Stimulated activated naive CD4-positive, alpha-beta T cell treated with Interleukin-2 at 50 U/mL for 16 hours (primary cell): ENCODE measurements around the gene NAALADL2.

Experiments used
- DNase-seq: peaks from one replicate; lab custom pipeline; 2025; lab: John Stamatoyannopoulos, UW

Gene NAALADL2

DNA sequence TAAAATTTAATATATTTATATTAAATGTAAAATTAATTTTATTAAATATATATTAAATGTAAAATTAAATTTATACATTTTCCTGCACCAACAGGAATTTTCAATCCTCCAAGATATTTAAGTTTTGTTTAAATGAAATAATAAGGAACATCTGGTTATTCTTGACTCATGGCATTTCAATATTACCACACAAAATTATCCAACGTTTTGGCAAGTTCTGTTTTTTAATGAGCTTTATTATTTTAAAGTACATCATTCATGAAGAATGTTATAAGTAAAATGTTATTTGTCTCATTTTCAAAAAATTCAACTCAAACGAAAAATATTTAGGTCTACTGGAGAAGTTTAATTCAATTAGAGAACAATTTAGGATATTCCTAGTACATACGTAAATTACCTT is 811.4 kb downstream of the NAALADL2 start:
- no peak for DNase-seq

DNA sequence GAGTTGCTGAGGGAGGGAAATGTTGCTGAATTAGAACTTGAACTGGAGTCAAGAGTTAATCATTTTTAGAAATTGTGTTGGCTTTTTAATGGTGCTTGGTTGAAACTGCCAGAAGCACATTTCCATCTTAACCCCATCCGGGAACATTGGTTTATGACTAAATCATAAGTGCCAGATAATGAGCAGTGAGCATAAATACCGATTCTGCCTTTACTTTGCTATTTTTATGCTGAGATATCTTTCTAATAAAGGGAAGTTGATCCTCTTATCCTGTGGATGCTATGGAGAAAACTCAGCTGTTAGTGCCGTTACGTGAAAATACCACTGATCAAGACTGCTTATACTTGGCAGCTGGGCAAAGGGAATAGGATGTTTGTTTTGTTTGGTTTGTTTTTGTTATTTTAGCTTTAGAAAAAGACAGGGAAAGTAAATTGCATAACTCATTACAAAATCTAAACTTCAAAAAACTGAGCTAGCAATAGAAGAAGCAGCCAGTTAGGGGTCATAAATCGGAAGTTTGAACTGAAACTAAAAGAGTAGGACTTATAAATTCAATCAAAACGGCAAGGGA is 813.1 kb downstream of the NAALADL2 start:
- no peak for DNase-seq

DNA sequence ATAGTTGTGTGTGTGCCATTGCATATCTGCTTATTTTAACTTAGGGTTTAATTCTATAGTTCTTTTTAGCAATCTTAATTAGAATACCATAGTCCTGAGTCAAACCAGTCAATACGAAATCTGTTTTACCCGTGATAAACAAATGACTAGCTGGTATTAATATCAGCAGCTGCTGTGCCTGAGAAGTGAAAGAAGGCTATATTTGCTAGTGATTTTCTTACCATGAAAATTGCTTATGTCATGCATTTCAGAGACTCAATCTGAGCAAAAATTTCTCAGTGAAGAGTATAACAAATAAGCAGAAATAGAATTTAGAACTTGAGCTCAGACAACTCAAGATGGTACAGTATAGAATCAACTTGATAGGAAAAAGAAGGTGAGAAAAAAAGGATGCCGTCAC is 820.4 kb downstream of the NAALADL2 start:
- DNase-seq: no peak

DNA sequence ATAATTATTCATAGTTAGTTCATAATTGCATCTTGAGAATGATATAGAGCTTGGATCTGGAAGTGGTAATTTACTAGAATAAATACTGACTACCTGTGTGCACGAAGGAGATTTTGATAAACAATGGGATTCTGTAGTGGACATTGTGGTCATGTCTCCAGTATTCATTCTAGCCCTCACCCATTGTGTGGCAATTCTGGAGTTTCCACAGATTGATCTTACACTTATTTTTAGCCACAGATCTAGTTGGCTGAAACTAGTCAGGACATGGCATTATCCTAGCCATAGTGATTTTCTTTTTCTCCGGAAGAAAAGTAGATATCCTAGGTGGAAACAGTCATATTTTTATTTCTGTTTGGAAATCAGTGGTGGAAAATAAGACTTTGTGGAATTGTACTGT is 833.1 kb downstream of the NAALADL2 start:
- no peak for DNase-seq

DNA sequence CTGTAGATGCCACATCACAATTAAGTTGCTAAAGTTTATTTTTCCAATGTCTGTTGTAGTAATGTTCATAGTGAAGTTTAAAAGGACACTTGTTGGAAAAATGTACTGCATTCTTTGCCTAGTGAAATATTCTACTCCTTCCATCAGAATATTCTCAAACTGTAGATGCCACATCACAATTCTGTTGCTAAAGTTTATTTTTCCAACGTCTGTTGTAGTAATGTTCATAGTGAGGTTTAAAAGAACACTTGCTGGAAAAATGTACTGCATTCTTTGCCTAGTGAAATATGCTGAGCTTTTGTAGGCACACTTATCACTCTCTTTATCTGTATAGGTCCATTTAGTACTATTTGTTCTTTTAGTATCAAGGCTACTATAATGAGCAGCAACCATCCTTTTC is 836.1 kb downstream of the NAALADL2 start:
- DNase-seq: no peak

DNA sequence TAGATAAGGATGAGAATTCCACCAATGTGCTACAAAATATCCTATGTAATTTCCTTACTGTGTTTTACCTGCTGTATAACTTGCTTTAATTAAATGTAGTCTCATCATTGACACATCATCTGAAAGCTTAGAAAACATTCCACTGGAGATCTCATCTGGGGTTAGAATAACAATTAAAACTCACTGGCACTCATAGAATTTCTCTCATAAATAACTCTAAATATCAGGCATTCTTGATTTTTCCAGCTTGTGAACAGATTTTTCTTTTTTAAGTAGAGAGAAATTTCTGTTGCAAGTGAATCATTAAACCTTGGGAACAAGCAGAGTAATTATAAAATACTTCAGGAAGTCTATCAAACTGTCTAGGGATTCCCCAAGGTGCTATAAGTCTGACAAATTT is 843.8 kb downstream of the NAALADL2 start:
- no peak for DNase-seq

DNA sequence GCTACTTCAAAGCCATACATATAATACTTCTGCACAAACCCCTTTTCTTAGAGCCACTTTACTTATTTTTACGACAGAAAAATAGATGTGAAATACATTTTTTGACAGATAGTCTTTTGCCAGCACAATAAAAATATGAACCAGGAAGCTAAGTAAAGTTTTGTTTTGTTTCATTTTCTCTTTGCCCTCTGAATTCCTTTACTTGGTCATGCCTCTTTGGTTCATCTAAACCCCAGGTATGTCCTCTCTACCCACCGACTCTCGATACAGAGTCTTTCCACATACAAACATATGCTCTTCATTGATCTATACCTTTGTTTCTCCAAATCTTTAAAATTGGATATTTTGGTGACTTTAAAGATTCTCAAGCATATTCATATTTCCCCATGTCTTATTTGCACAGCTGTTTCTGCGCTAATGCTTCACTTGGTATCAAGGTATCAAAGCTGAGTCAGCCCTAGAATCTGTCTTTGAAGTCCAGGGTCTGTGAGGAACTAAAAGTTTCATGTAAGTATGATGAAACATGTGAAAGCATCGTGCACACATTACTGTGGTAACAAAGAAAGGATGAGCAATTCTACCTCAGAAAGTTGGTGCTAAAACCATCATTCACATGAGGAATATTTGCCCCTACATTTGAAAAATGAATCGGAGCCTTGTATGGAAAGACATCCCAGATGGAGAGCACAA is 845.4 kb downstream of the NAALADL2 start:
- no peak for DNase-seq

DNA sequence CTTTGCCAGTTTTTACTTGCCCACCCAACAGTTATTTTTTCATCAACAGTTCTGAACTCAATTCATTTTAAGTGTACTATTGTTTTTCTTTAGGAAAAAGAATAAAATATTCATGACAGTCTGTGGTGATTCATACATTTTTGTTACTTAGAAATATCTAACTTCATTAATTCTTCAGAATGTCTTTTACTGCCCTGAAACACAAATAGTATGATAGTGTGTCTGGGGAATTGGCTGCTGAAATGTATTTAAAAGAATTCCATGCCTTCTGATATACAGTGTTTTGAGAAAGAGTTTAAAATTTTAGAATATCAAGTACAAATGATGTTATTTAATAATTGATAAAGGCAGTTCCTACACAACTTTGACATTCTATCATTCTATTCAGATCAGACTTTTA is 854.1 kb downstream of the NAALADL2 start:
- no peak for DNase-seq

DNA sequence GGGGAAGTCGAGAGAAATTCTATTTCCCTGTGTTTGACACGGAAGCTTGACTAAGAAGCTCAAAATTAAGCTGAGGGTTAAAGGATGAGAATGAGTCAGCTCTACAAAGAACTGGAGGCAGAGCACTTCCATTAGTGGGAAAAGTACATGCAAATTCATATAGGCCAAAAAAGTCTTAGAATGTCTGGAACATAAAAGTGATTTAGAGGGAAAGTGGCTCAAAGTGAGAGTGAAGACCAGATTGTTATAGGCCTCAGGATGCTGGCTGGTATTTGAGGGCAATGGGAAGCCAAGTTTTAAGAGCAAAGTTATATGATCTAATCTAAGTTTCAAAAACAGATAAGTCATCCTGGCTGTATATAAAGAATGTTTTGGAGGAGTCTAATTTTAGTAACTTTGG is 857.3 kb downstream of the NAALADL2 start:
- no peak for DNase-seq

DNA sequence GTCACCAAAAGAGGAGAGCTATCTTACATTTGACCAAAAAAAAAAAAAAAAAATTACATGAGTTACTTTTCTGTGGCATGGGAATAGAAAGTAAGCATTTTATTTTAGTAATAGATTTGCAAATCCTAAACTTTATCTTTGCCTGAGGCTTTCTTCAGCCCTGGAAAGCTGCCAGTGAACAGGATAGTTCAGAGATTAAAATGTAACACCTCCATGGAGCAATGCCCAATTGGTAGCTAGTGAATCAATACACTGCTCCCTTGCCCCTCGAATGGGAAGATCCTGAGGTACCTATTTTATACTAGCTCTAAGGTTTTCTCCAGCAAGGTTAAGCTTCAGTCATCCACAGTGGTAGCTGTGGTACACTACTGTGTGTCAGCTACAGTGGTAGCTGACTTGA is 867.1 kb downstream of the NAALADL2 start:
- no peak for DNase-seq

DNA sequence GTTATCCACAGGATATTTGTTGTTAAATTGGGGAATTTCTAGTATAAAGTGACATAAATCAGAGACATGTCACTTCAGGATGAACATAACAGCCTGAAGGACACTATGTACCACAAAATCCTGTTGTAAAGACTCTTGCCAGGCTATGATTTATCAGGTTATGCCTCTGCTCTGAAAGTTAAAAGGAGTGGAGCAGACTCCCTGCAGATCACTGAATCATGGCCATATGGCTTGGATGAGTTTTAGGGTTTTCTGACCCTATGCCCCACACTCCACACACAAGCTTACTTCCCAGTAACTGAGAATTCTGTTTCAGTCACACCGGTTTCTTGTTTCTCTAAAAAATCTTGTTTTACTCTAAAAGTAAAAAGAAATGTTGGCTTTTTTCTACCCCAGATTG is 869.4 kb downstream of the NAALADL2 start:
- no peak for DNase-seq

DNA sequence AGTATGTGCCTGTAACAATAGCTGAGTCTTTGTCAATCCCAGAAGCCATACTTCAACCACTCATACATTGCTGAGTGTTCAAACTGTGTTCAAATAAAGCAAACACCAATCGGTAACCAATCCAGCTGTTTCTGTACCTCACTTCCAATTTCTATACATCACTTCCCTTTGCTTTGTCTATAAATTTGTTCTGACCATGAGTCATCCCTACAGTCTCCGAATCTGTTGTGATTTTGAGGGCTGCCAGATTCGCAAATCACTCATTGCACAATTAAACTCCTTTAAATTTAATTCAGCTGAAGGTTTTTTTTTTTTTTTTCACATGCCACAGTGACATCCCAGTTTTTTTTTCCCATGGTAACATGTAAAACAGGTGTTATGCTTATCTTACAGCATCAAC is 870.3 kb downstream of the NAALADL2 start:
- no peak for DNase-seq

DNA sequence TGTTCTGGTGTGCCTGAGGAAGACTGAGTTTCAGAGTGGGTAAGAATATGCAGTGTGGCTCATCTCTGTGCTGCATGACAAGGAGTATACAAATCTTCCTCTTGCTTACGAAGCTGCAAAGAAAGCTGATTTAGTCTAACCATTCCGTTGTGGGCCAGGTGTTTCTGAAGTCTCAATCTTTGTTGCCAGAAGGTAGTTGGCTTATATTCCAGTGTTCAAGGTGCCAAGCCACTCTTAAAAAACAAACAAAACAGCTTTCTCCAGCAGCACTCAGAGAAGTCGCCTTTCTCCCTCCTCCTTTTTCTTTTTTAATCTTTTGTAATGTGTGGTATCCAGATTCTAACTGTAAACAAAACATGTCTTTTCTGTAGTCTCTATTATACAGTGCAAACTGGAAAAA is 872.4 kb downstream of the NAALADL2 start:
- DNase-seq: no peak

DNA sequence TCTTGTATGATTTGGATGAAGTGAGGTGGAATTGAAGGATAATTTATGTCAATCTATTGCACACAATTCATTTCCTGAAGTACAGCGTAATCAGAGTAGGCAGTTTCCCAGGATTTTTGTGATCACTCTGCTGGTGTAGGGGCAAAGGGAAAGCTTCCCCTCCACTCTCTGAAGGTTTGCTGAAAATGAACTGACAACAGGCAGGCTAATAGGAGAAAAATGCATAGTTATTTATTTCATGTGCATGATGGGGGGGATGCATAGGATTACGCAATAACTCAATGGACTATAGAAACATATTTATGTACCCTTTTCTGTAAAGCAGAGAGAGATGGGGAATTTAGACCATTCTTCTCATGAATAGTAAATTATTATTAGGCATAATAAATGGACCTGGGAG is 872.9 kb downstream of the NAALADL2 start:
- DNase-seq: no peak

DNA sequence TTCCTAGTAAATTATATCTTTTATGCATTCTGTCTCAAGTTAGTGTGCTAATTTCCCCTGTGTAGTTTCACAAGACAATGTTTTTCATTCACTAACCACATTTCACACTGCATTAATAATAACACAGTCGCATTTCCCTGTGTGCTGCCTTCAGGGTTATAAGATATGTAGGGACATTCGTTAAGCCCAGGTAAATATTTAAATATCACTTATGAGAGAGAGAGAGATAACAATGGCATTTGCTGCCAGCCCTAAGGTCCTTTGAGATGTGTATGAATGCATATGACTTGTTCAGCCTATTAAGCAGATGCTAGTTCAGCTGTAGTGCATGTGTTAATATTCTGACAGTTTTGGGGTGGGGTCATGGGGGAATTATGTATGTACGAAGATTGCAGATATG is 876.7 kb downstream of the NAALADL2 start:
- no peak for DNase-seq

DNA sequence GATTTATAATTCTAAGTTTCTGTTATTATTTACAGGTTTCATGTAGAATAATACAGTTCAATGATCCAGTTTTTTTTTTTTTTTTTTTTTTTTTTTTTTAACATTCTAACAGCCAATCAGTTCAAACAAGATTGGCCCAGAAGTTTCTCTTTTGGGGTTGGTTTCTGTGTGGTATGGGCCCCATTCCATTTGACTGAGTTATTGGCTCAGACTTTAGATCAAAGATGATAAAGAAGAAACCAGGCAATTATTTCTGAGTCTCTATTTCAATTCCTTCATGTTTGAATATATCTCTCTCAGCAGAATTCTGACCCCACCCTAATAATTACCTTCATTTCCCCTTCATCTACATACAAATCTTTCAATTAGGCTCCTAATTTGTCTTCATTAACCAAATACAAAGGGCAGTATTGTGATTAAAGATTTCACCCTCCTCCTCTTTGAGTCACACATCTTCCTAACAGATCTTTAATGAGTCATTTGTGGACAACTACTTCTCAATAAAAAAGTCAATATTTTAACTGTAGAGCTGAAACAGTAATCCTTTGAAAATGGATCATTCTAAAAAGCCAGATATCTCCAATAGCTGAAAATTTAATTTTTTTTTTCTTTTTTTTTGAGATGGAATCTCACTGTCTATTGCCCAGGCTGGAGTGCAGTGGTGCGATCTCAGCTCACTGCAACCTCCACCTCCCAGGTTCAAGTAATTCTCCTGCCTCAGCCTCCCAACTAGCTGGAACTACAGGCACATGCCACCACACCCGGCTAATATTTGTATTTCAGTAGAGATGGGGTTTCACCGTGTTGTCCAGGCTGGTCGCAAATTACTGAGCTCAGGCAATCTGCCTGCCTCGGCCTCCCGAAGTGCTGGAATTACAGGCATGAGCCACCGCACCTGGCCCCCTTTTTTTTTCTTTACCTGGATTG is 878.8 kb downstream of the NAALADL2 start:
- DNase-seq: no peak

DNA sequence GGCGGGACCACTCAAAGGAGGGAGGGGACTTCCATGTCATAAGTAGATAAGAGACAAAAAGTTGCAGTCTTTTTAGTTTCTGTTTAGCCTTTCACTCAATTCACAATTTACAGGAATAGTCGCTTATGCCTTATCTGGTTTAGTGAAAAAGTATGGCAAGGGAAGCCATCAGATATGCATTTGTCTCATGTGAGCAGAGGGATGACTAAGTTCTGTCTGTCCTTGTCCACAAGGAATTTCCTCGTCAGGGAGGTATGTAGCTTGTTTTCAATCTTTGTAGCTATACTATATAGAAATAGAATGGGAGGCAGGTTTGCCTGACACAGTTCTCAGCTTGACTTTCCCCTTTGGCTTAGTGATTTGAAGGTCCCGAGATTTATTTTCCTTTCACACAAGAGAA is 882.8 kb downstream of the NAALADL2 start:
- DNase-seq: no peak

DNA sequence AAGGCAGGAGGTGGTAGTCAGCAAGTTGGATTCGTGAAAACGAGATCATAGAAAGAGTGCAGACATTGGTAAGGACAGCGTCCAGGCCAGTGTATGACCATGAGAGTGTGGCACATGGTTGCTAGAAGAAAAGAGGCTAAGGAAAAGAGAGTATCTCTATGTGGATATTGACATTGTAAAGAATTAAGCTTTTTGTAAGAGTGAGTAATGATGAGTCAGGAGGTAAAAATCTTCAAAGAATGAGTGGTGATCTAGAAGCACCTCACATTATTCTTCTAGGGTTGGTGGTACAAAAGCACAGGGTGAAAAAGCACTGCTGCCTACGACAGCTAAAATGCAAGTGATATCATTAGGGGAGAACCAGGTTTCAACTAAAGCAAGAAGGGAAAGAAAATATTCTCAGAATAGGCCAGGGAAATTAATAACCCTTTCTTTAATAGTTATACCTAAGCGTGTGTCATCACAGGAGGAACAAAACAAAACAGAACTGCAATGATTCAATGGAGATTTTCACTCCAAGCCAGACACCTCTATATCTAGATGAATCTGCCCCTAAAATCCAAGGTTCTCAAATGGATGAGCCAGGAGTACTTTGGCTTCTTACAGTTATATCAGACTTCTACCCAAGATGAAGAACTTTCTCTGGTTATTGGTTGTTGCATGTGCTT is 884.7 kb downstream of the NAALADL2 start:
- DNase-seq: no peak

DNA sequence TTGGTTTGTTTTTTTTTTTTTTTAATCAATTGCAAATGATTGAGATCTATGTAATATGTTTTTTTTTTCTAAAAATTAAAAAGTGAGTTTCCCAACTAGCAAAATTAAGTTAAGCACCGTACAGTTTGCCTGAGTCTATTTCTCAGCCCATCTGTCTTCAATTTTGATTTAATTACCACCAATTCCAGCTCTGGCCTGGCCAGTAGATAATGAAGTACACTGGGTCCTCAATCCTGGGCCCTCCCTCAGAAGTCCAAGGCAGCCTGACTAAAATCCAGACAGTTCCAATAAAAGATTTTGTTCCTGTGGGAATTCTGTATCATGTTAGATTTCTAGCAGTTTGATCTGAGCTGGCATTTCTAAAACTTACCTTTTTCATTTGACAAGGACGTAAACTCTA is 887.2 kb downstream of the NAALADL2 start:
- DNase-seq: no peak

DNA sequence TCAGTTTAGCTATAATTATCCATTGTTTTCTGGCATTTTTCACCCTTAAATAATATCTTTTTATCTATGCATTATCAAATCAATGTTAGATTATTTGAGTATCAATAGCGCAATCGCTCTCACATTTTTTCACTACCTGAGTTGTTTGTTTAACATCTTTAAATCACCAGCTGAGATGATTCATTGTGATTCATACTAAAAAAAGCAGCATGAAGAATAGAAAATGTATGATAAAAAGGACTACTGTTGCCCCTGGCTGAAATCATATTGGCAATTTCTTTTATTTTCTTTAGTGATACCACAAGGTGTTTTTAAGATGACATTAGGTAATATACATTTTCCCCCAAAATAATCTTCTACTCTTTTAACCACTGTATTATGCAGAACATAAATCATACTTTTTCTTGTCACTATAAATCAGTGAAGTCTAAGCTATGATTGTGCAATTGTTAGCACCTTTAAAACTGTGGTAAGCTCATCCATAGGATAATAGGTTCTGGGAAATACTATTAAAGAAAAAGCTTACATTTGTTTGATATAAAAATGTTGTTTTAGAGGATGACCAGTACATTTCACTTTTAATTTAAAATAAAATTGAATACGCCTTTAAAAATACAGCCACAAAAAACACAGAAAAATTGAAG is 889.1 kb downstream of the NAALADL2 start:
- DNase-seq: no peak

DNA sequence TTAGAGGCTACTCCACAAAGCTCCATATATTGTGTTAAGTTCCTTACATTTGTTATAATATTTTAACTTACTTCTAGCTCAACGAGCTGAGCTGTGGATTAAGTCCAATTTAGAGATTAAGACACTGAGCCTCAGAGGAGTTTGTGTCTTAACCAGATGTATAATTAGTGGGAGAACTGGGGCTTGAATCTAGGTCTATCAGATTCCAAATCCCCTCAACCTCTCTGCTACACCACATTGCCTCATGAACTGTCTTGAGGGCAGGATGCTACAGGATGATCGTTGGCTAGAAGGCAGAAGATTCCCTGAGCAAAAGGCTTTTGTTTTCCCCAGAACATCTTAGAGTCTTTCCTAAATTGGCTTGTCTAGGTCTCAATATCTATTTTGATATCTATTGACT is 890.8 kb downstream of the NAALADL2 start:
- no peak for DNase-seq

DNA sequence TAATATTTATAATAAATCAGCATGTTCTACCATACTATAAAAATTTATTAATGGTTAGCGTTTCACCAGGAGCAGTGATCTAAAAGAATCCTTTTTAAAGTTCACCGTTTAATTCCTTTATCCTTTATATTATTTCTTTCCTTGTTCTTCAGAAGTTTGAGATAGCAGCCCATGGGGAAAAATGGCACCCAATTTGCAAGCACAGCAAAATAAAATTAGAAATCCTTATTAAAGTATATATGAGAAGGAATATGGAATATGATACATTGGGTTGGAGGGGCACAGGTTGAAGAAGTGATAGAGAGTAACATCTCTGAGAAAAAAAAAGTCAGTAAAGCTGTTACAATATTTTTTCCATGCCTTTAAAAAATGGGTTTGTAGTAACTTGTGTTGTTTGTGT is 892.0 kb downstream of the NAALADL2 start:
- DNase-seq: no peak
